ENCODE data around the gene EGLN1. TPM values are rescaled to one million over a fixed set of nuclear protein-coding genes. Genes with fewer than 3 reads are reported as not detected.

The EGLN1 gene
- total RNA-seq, 4 donors from 2014 or later: 17.6 to 65.1 (median 47.4) TPM

DNA sequence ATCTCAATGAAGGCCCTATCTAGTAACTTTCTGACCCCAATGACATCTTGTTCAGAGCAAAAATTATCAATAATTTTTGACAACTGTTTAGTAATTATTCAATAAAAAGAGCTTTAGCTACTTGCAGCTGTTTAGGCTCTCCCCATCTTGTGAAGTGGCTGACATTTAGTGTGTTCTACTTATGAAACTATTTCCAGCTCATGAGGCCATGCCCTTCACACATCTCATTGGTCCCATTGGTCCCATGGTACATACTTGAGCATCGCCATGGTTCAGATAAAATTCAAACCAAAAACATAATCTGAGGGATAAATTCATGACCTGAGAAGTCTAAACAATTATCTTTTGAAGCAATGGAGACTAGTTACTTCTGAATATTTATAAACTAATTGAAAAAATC is 59.8 kb downstream of the EGLN1 start:
- Histone ChIP-seq H3K9me3 (no peaks in the 10 kb centered on the region), H3K27me3 (no peaks in the 10 kb centered on the region), H3K4me3 (no peak overlapping the region), H3K27ac (no peak overlapping the region), H3K4me1 (peaks cover 0 to 6% of the 10 kb centered on the region in 2 donors), H3K36me3 (no peaks in the 10 kb centered on the region)
- no peak for DNase-seq
- intact Hi-C loops (cut with DNase I; ENCODE audit: low total_unique reads): no loop called here
- TF ChIP-seq, protein P1, sequence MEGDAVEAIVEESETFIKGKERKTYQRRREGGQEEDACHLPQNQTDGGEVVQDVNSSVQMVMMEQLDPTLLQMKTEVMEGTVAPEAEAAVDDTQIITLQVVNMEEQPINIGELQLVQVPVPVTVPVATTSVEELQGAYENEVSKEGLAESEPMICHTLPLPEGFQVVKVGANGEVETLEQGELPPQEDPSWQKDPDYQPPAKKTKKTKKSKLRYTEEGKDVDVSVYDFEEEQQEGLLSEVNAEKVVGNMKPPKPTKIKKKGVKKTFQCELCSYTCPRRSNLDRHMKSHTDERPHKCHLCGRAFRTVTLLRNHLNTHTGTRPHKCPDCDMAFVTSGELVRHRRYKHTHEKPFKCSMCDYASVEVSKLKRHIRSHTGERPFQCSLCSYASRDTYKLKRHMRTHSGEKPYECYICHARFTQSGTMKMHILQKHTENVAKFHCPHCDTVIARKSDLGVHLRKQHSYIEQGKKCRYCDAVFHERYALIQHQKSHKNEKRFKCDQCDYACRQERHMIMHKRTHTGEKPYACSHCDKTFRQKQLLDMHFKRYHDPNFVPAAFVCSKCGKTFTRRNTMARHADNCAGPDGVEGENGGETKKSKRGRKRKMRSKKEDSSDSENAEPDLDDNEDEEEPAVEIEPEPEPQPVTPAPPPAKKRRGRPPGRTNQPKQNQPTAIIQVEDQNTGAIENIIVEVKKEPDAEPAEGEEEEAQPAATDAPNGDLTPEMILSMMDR (IDR thresholded peaks at IDR 0.05): no peak
- TF ChIP-seq POLR2A (IDR thresholded peaks at IDR 0.05): no peak

DNA sequence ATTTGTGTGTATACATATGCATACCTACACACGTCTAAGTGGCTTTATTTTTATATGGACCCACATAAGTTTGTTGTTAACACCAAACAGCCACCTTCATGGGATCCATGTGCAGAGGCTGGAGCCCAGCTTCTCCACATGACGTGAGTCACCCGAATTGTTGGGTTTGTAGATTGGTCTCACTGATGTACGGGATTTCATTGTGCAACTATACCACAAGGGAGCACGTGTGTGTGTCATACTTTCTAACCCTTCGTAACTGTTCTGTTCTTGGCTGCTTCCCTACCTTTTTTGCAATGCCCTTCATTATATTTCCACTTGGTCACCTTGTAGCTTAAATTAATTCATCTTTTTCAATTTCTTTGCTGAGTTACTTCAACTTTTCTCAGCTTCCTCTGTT is 63.0 kb downstream of the EGLN1 start:
- no peak for TF ChIP-seq POLR2A (IDR thresholded peaks at IDR 0.05)
- TF ChIP-seq, protein P1 (IDR thresholded peaks at IDR 0.05): no peak
- intact Hi-C loops (cut with DNase I; ENCODE audit: low total_unique reads): loop anchor here (5.0 kb wide), 1 partner anchor 243 kb away; no protein-coding TSS in a partner anchor
- Histone ChIP-seq H3K4me3 (no peak overlapping the region), H3K27me3 (no peaks in the 10 kb centered on the region), H3K4me1 (peaks cover 0 to 6% of the 10 kb centered on the region in 2 donors), H3K27ac (no peak overlapping the region), H3K36me3 (no peaks in the 10 kb centered on the region), H3K9me3 (no peaks in the 10 kb centered on the region)
- DNase-seq: peak in 1 of 2 donors; percentile 28

GRCh38 chr1:231357831-231358354 is 64.2 kb downstream of the EGLN1 start:
- Histone ChIP-seq H3K9me3 (no peaks in the 10 kb centered on the region), H3K4me3 (no peak overlapping the region), H3K4me1 (peaks cover 0 to 6% of the 10 kb centered on the region in 2 donors), H3K27ac (peak overlapping the region; percentile 1 to 25), H3K36me3 (no peaks in the 10 kb centered on the region), H3K27me3 (no peaks in the 10 kb centered on the region)
- TF ChIP-seq, protein P1 (IDR thresholded peaks at IDR 0.05): peak; percentile 71 to 89 (median 83)
- TF ChIP-seq POLR2A (IDR thresholded peaks at IDR 0.05): no peak
- intact Hi-C loops (cut with DNase I; ENCODE audit: low total_unique reads): loop anchor here (5.0 kb wide), 1 partner anchor 244 kb away; no protein-coding TSS in a partner anchor
- DNase-seq: peak; percentile 26 to 45

DNA sequence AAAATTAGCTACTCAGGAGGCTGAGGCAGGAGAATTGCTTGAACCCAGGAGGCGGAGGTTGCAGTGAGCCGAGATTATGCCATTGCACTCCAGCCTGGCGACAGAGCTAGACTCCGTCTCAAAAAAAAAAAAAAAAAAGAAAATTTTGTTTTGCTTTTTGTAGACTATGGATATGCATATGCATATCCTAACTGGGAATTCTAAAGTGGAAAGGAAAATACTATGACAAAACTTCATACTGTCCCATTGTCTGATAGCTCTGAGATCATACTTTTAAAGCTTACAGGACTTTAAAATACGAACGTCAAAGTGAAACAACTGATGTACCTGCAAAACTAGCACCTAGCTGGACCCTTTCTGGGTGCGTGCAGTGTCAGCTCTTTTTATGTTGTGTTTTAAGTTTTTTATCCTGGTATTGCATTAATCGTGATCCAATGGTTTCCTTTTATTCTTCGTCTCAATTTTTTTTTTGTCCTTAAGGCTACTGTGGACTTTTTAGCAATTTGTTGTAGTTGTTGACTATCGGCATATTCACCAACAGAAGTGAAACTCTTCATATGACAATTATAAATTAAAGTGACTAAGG is 64.8 kb downstream of the EGLN1 start:
- Histone ChIP-seq H3K4me3 (no peak overlapping the region), H3K27me3 (no peaks in the 10 kb centered on the region), H3K4me1 (peaks cover 0 to 6% of the 10 kb centered on the region in 2 donors), H3K9me3 (no peaks in the 10 kb centered on the region), H3K27ac (no peak overlapping the region), H3K36me3 (no peaks in the 10 kb centered on the region)
- no peak for TF ChIP-seq POLR2A (IDR thresholded peaks at IDR 0.05)
- TF ChIP-seq, protein P1 (IDR thresholded peaks at IDR 0.05): no peak
- intact Hi-C loops (cut with DNase I; ENCODE audit: low total_unique reads): loop anchor here (5.0 kb wide), 1 partner anchor 245 kb away; no protein-coding TSS in a partner anchor
- DNase-seq: no peak

DNA sequence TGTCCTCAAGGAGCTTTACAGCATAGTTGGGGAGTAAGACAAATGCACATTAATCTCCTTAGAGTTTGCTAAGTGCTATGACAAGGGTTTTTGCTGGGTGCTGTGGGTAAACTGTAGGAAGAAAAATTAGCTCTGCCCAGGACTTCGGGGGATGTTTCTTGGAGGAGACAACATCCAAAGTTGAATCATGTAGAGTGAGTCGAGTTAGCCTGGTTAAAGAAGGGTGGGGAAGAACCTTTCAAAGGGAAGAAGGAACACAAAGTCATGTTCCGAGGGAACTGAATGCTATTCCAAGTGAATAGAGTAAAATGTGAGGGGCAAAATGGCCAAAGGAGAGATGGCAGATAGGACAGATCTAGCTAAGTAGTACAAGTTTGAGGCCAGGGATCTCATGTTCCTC is 66.9 kb downstream of the EGLN1 start:
- Histone ChIP-seq H3K36me3 (no peaks in the 10 kb centered on the region), H3K4me1 (peaks cover 0 to 6% of the 10 kb centered on the region in 2 donors), H3K9me3 (no peaks in the 10 kb centered on the region), H3K27me3 (no peaks in the 10 kb centered on the region), H3K4me3 (no peak overlapping the region), H3K27ac (no peak overlapping the region)
- intact Hi-C loops (cut with DNase I; ENCODE audit: low total_unique reads): loop anchor here (5.0 kb wide), 1 partner anchor 247 kb away; no protein-coding TSS in a partner anchor
- no peak for TF ChIP-seq POLR2A (IDR thresholded peaks at IDR 0.05)
- TF ChIP-seq, protein P1 (IDR thresholded peaks at IDR 0.05): no peak
- no peak for DNase-seq
